ENCODE results near the gene SCN4A. TPM values are rescaled to one million over a fixed set of nuclear protein-coding genes. Genes with fewer than 3 reads are reported as not detected.

SCN4A gene
- total RNA-seq, 1 donor, result not detected

DNA sequence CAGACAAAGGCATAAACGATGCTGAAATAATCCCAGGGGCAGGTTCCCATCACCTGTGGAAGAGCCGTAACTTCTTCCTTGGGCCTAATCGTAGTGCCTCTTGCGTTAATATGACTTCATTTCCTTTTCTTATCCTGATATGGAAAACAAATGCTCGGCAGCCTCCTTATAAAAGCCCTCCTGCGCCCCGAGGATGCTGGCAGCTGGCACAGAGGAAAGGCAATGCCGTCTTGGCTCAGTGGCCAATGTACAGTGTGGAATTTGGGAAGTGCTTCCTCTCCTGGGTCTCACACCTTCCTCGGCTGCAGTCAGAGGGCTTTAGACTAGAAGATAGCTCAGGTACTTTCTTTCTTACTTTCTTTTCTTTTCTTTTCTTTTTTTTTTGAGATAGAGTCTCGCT, 3.4 kb downstream of the SCN4A start:
- H3K4me3 ChIP-seq (ENCODE audit: low read depth, low read length), result no peak overlapping the region
- TF ChIP-seq, protein P1, sequence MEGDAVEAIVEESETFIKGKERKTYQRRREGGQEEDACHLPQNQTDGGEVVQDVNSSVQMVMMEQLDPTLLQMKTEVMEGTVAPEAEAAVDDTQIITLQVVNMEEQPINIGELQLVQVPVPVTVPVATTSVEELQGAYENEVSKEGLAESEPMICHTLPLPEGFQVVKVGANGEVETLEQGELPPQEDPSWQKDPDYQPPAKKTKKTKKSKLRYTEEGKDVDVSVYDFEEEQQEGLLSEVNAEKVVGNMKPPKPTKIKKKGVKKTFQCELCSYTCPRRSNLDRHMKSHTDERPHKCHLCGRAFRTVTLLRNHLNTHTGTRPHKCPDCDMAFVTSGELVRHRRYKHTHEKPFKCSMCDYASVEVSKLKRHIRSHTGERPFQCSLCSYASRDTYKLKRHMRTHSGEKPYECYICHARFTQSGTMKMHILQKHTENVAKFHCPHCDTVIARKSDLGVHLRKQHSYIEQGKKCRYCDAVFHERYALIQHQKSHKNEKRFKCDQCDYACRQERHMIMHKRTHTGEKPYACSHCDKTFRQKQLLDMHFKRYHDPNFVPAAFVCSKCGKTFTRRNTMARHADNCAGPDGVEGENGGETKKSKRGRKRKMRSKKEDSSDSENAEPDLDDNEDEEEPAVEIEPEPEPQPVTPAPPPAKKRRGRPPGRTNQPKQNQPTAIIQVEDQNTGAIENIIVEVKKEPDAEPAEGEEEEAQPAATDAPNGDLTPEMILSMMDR (IDR thresholded peaks at IDR 0.05; ENCODE audit: insufficient read depth, low read depth, low read length), result no peak
- DNase-seq (ENCODE audit: low read depth), result no peak

DNA sequence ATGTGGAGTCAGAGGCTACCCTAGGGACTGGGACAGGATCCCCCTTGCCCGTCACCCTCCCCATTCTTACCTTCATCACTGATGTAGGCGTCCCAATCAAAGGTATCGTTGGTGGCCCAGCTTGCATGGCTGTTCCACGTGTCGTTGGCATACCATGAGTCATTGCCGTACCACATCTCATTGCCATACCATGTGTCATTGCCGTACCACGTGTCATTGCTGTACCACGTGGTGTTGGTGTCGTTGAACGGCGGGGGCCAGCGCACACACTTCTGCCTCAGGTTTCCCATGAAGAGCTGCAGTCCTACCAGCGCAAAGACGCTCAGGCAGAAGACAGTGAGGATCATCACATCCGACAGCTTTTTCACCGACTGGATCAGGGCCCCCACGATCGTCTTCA, 4.8 kb downstream of the SCN4A start:
- TF ChIP-seq, protein P1 (IDR thresholded peaks at IDR 0.05; ENCODE audit: insufficient read depth, low read depth, low read length), result no peak
- DNase-seq (ENCODE audit: low read depth), result no peak
- H3K4me3 ChIP-seq (ENCODE audit: low read depth, low read length), result no peak overlapping the region

DNA sequence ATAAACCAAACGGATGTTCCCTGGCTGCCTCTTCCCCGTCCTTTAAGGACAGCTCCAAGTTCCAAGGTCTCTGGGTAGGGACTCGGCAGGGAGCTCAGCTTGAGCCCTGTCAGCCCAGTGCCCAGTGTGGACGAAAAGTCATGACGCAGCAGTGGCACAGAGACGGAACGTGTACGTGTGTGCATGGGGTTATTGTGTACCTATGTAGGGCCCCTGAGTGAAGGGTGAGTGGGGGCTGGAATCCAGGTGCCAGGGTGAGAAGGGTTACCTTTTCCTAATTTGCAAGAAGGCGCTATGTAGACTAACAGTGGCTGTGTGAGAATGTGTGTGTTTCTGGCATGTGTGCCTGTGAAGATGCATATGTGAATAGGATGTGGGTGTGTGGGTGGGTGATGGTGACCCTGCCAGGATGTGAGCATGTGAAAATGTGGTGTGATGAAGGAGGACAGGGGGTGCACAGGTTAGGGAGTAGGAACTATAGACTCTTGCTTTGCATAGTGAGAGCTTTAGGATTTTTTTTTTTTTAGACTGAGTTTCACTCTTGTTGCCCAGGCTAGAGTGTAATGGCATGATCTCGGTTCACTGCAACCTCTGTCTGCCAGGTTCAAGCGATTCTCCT, 6.0 kb downstream of the SCN4A start:
- DNase-seq (ENCODE audit: low read depth), result no peak
- no peak overlapping the region for H3K4me3 ChIP-seq (ENCODE audit: low read depth, low read length)
- TF ChIP-seq, protein P1 (IDR thresholded peaks at IDR 0.05; ENCODE audit: insufficient read depth, low read depth, low read length), result no peak

DNA sequence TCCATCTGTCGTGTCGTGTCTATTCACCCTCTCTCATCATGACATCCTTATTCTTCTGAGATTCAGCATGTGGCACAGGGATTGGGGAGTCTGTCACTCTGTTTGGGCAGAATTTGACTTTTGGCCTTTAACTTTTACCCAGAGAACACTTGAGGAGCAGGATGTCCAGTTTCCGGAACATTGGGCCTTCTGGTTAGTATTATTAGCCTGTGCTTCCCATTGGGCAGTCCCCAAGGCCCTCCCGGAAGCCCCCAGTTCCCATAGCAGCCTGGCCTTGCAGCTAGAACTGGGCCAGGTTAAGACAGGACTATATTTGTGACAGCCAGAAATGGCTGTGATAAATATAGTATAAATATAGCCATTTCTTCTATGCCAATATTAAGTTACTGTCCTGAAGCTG, 9.6 kb downstream of the SCN4A start:
- no peak for DNase-seq (ENCODE audit: low read depth)
- no peak overlapping the region for H3K4me3 ChIP-seq (ENCODE audit: low read depth, low read length)
- TF ChIP-seq, protein P1 (IDR thresholded peaks at IDR 0.05; ENCODE audit: insufficient read depth, low read depth, low read length), result no peak

DNA sequence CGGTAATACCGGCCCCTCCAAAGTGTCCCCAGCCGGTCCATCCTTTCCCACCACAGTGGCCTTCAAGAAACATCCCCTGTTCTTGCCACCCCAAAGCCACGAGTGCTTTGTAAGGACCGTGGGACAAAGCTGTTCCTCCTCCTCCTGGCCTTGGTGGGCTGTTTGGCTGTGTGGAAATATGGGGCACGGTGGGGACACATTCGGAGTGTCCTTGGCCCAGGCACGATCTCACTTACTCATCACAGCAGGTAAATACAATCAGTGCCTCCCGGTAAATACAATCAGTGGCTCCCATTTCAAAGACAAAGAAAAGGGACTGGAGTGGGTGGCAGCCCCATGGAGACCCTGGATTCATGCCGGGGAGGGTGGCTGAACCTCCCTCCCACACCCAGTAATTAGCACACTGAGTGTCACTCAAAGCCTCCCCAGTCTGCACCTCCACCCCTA, 10.4 kb downstream of the SCN4A start:
- no peak overlapping the region for H3K4me3 ChIP-seq (ENCODE audit: low read depth, low read length)
- TF ChIP-seq, protein P1 (IDR thresholded peaks at IDR 0.05; ENCODE audit: insufficient read depth, low read depth, low read length), result no peak
- DNase-seq (ENCODE audit: low read depth), result no peak

DNA sequence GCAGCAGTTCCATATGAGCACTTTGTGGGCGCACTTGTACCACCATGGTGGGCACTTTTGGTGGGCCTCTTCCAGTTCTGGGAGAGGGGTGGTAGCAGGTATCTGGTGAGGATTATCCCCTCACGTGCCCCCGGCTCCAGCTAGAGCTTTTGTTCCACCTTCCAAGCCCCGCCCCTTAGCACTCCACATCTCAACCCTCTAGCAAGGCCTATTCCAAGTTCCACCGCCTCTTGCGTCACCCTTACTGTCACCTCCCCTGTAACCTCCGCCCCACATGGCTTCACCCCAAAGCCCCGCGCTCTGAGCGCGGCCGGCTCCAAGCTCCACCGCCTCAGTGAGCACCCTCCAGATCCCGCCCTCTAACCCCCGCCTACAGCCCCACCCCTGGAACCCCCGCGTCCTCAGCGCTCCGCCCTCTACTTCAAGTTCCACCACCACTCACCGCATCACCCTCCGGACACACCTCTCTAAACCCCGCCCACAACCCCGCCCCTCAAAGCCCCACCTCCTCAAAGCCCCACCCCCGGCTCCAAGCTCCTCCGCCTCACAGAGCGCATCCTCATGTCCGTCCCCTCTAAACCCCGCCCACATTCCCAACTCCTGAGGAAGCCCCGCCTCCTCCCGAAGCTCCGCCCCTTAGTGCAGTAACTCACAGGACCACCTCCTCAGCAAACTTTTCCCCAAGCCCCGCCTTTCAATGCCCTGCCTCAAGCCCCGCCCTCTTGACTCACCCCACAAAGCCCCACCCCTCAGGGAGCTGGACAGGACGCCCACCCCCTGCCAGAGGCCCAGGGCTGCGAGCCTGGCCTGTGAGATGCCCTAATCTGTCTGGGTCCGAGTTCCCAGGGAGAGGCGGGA, 11.1 kb downstream of the SCN4A start:
- DNase-seq (ENCODE audit: low read depth), result peak; percentile 68
- H3K4me3 ChIP-seq (ENCODE audit: low read depth, low read length), result peak overlapping the region; percentile 12
- TF ChIP-seq, protein P1 (IDR thresholded peaks at IDR 0.05; ENCODE audit: insufficient read depth, low read depth, low read length), result no peak
